Trophoblast cell (in vitro differentiated cells and primary cell): ENCODE data around the gene ATP13A3.

Experiments
- DNase-seq, 2 donors: peaks; one replicate each; pipeline ENCODE4 v3.0.0-alpha.2; 2016
- H2AFZ ChIP-seq: 2 replicates; pipeline ENCODE4 v1.6.1; 2013; ENCODE audit warnings: low read length, moderate library complexity, mild to moderate bottlenecking; ENCODE audit not compliant: insufficient read depth, poor library complexity
- H2AK5ac ChIP-seq: 2 replicates; pipeline ENCODE4 v1.6.1; 2013; ENCODE audit warnings: mild to moderate bottlenecking, low read length
- H2BK120ac ChIP-seq: 2 replicates; pipeline ENCODE4 v1.6.1; 2013; ENCODE audit warnings: low read length, mild to moderate bottlenecking, moderate library complexity; ENCODE audit not compliant: insufficient read depth, poor library complexity
- H2BK12ac ChIP-seq: 2 replicates; pipeline ENCODE4 v1.6.1; 2013; ENCODE audit warnings: mild to moderate bottlenecking, low read length, moderate library complexity
- H2BK5ac ChIP-seq: 2 replicates; pipeline ENCODE4 v1.6.1; 2013; ENCODE audit warnings: low read length, low read depth, moderate library complexity, mild to moderate bottlenecking; ENCODE audit not compliant: poor library complexity
- H3K14ac ChIP-seq: 2 replicates; pipeline ENCODE4 v1.6.1; 2013; ENCODE audit warnings: mild to moderate bottlenecking, low read length
- H3K18ac ChIP-seq: 2 replicates; pipeline ENCODE4 v1.6.1; 2013; ENCODE audit warnings: mild to moderate bottlenecking, low read length
- H3K23ac ChIP-seq: 2 replicates; pipeline ENCODE4 v1.6.1; 2013; ENCODE audit warnings: low read length
- H3K27ac ChIP-seq: 2 replicates; pipeline ENCODE4 v1.5.1; 2013; ENCODE audit warnings: low read depth, mild to moderate bottlenecking, inconsistent platforms, low read length, moderate library complexity
- H3K27me3 ChIP-seq: 2 replicates; pipeline ENCODE4 v1.6.1; 2013; ENCODE audit warnings: inconsistent platforms, mild to moderate bottlenecking, low read length, moderate library complexity; ENCODE audit not compliant: insufficient read depth
- H3K36me3 ChIP-seq, 2 experiments: 1 replicate in 1 of 2; 2 replicates in 1 of 2; pipeline ENCODE4 v1.6.1; 2013; ENCODE audit warnings: low read length in 2 of 2, mild to moderate bottlenecking in 2 of 2, moderate library complexity in 1 of 2; ENCODE audit not compliant: insufficient read depth in 2 of 2, control insufficient read depth in 1 of 2
- H3K4ac ChIP-seq: 2 replicates; pipeline ENCODE4 v1.6.1; 2013; ENCODE audit warnings: low read depth, mild to moderate bottlenecking, low read length, moderate library complexity
- H3K4me1 ChIP-seq, 2 experiments: 1 replicate in 1 of 2; 2 replicates in 1 of 2; pipeline ENCODE4 v1.6.1; 2013; ENCODE audit warnings: low read length in 2 of 2, mild to moderate bottlenecking in 2 of 2, moderate library complexity in 1 of 2; ENCODE audit not compliant: insufficient read depth in 2 of 2, control insufficient read depth in 1 of 2
- H3K4me2 ChIP-seq: 2 replicates; pipeline ENCODE4 v1.6.1; 2013; ENCODE audit warnings: inconsistent platforms, mild to moderate bottlenecking, low read length, moderate library complexity
- H3K4me3 ChIP-seq: 2 replicates; pipeline ENCODE4 v1.5.1; 2013; ENCODE audit warnings: mild to moderate bottlenecking, low read depth, low read length, inconsistent platforms
- H3K79me1 ChIP-seq: one replicate; pipeline ENCODE4 v1.6.1; 2013; ENCODE audit warnings: low read length
- H3K79me2 ChIP-seq: 2 replicates; pipeline ENCODE4 v1.6.1; 2013; ENCODE audit warnings: low read length, mild to moderate bottlenecking; ENCODE audit not compliant: control insufficient read depth, insufficient read depth, poor library complexity
- H3K9ac ChIP-seq: 2 replicates; pipeline ENCODE4 v1.6.1; 2013; ENCODE audit warnings: mild to moderate bottlenecking, low read length
- H3K9me3 ChIP-seq: 2 replicates; pipeline ENCODE4 v1.6.1; 2013; ENCODE audit warnings: low read depth, mild to moderate bottlenecking, control low read depth, inconsistent platforms, low read length; ENCODE audit not compliant: insufficient read depth
- H4K12ac ChIP-seq: 2 replicates; pipeline ENCODE4 v1.6.1; 2013; ENCODE audit warnings: low read depth, mild to moderate bottlenecking, low read length, moderate library complexity
- H4K8ac ChIP-seq: 2 replicates; pipeline ENCODE4 v1.6.1; 2013; ENCODE audit warnings: low read depth, mild to moderate bottlenecking, low read length, moderate library complexity
- H4K91ac ChIP-seq: one replicate; pipeline ENCODE4 v1.6.1; 2013; ENCODE audit warnings: low read depth, mild to moderate bottlenecking, low read length, moderate library complexity
- WGBS: extraction: QIAGEN DNeasy Blood & Tissue Kit; methylation state at CpG from one replicate; pipeline ENCODE4 v1.1.7; 2013; ENCODE audit warnings: missing lambda C conversion rate; ENCODE audit not compliant: insufficient read length, insufficient coverage; ENCODE audit errors: extremely low coverage; 5-methylcytosine and 5-hydroxymethylcytosine counted together

Gene ATP13A3

GRCh38 chr3:194407423-194407822 is 79.4 kb downstream of the ATP13A3 start:
- no peak overlapping the region for H2AFZ ChIP-seq
- no peak overlapping the region for H4K12ac ChIP-seq
- H3K9ac ChIP-seq: no peak overlapping the region
- no peak overlapping the region for H4K8ac ChIP-seq
- no peak overlapping the region for H2BK12ac ChIP-seq
- H3K4me3 ChIP-seq: no peak overlapping the region
- H3K4me2 ChIP-seq: no peak overlapping the region
- H2BK120ac ChIP-seq: no peak overlapping the region
- H3K36me3 ChIP-seq: peaks cover 4 to 6% of the 10 kb centered on the region in 2 experiments
- H3K14ac ChIP-seq: no peak overlapping the region
- H4K91ac ChIP-seq: no peak overlapping the region
- no peaks in the 10 kb centered on the region for H3K4me1 ChIP-seq
- H3K27me3 ChIP-seq: no peaks in the 10 kb centered on the region
- no peak for DNase-seq
- no peak overlapping the region for H2BK5ac ChIP-seq
- H3K79me2 ChIP-seq: no peaks in the 10 kb centered on the region
- H3K23ac ChIP-seq: no peak overlapping the region
- no peaks in the 10 kb centered on the region for H3K9me3 ChIP-seq
- no peak overlapping the region for H3K27ac ChIP-seq
- no CpG with 5 or more reads among the region's 7 CpGs for WGBS
- no peaks in the 10 kb centered on the region for H3K79me1 ChIP-seq
- no peak overlapping the region for H3K4ac ChIP-seq
- no peak overlapping the region for H2AK5ac ChIP-seq
- H3K18ac ChIP-seq: no peak overlapping the region

GRCh38 chr3:194405766-194406165 is 81.0 kb downstream of the ATP13A3 start:
- Histone ChIP-seq H2BK12ac (no peak overlapping the region), H3K23ac (no peak overlapping the region), H4K91ac (no peak overlapping the region), H3K79me2 (no peaks in the 10 kb centered on the region), H4K8ac (no peak overlapping the region), H3K9ac (no peak overlapping the region), H3K4me3 (no peak overlapping the region), H2AK5ac (no peak overlapping the region), H3K14ac (no peak overlapping the region), H2BK120ac (no peak overlapping the region), H3K18ac (no peak overlapping the region), H3K79me1 (no peaks in the 10 kb centered on the region), H3K9me3 (no peaks in the 10 kb centered on the region), H3K27ac (no peak overlapping the region), H3K4me1 (no peaks in the 10 kb centered on the region), H2BK5ac (no peak overlapping the region), H3K4me2 (no peak overlapping the region), H2AFZ (no peak overlapping the region), H3K4ac (no peak overlapping the region), H3K27me3 (no peaks in the 10 kb centered on the region), H4K12ac (no peak overlapping the region), H3K36me3 (peaks cover 4% of the 10 kb centered on the region in 2 experiments)
- no CpG with 5 or more reads among the region's 2 CpGs for WGBS
- DNase-seq: no peak

- no peaks in the 10 kb centered on the region for H3K27me3 ChIP-seq
- peak in 1 of 2 donors; percentile 85 for DNase-seq
- no peak overlapping the region for H2BK120ac ChIP-seq
- H3K9ac ChIP-seq: no peak overlapping the region
- H3K4me1 ChIP-seq: no peaks in the 10 kb centered on the region
- no peak overlapping the region for H3K4me2 ChIP-seq
- WGBS: 100% methylated on average over 1 of the region's 10 CpGs
- no peak overlapping the region for H3K14ac ChIP-seq
- H4K8ac ChIP-seq: no peak overlapping the region
- H2AK5ac ChIP-seq: no peak overlapping the region
- no peak overlapping the region for H2AFZ ChIP-seq
- no peak overlapping the region for H3K18ac ChIP-seq
- H4K91ac ChIP-seq: no peak overlapping the region
- H2BK12ac ChIP-seq: no peak overlapping the region
- H3K27ac ChIP-seq: no peak overlapping the region
- H2BK5ac ChIP-seq: no peak overlapping the region
- H3K23ac ChIP-seq: no peak overlapping the region
- H3K4ac ChIP-seq: no peak overlapping the region
- no peaks in the 10 kb centered on the region for H3K79me1 ChIP-seq
- H3K36me3 ChIP-seq: peaks cover 4% of the 10 kb centered on the region in 2 experiments
- no peak overlapping the region for H3K4me3 ChIP-seq
- no peaks in the 10 kb centered on the region for H3K79me2 ChIP-seq
- H3K9me3 ChIP-seq: no peaks in the 10 kb centered on the region
- H4K12ac ChIP-seq: no peak overlapping the region
Observed at GRCh38 chr3:194404365-194405140, 82.2 kb downstream of the ATP13A3 start.

GRCh38 chr3:194401868-194402329 is 84.9 kb downstream of the ATP13A3 start:
- Histone ChIP-seq H3K4me3 (no peak overlapping the region), H3K4me1 (no peaks in the 10 kb centered on the region), H3K18ac (no peak overlapping the region), H3K79me2 (no peaks in the 10 kb centered on the region), H3K14ac (no peak overlapping the region), H2AFZ (no peak overlapping the region), H2BK5ac (no peak overlapping the region), H4K8ac (no peak overlapping the region), H3K27me3 (peaks cover 4% of the 10 kb centered on the region), H4K91ac (no peak overlapping the region), H2AK5ac (no peak overlapping the region), H3K9ac (no peak overlapping the region), H3K27ac (no peak overlapping the region), H3K4me2 (no peak overlapping the region), H3K79me1 (no peaks in the 10 kb centered on the region), H2BK120ac (no peak overlapping the region), H4K12ac (no peak overlapping the region), H2BK12ac (no peak overlapping the region), H3K36me3 (peaks cover 1 to 2% of the 10 kb centered on the region in 2 experiments), H3K4ac (no peak overlapping the region), H3K23ac (no peak overlapping the region), H3K9me3 (no peaks in the 10 kb centered on the region)
- no CpG with 5 or more reads among the region's 8 CpGs for whole genome bisulfite sequencing
- DNase-seq: no peak
